Stomach (tissue), 9 donors: ENCODE measurements around the gene TRIM29. TPM values are rescaled to one million over a fixed set of nuclear protein-coding genes. Genes with fewer than 3 reads are reported as not detected.
"Not testable (repeated sequence)": the region's sequence is repeated elsewhere in the genome, so short reads cannot be mapped to it uniquely, and the experiment has no call there.

ENCODE experiments used
- DNase-seq, 2 donors: peaks; one replicate each; pipeline versions ENCODE4 v3.0.0 to v3.0.0-alpha.2; 2013 to 2019
- H3K27ac ChIP-seq, 5 donors: fragments of 200-600 bp in 4 of 5; sonication (generic) in 4 of 5; one replicate each; pipeline ENCODE4 v1.5.1; 2013 to 2019; ENCODE audit warnings: mild to moderate bottlenecking in 1 of 5, moderate library complexity in 1 of 5
- H3K27me3 ChIP-seq, 3 donors: fragments of 200-600 bp; sonication (generic); one replicate each; pipeline ENCODE4 v1.5.1; 2017 to 2019; ENCODE audit warnings: mixed run types in 1 of 3
- H3K36me3 ChIP-seq, 4 donors: fragments of 200-600 bp; sonication (generic); 1 replicate in 3 of 4; 2 replicates in 1 of 4; pipeline ENCODE4 v1.5.1; 2016 to 2019
- H3K4me1 ChIP-seq, 4 donors: fragments of 200-600 bp; sonication (generic); one replicate each; pipeline ENCODE4 v1.5.1; 2016 to 2019
- H3K4me3 ChIP-seq, 4 donors: fragments of 200-600 bp; sonication (generic) in 3 of 4; one replicate each; pipeline ENCODE4 v1.5.1; 2016 to 2019; ENCODE audit warnings: mild to moderate bottlenecking in 1 of 4
- H3K9me3 ChIP-seq, 4 donors: fragments of 200-600 bp; sonication (generic); one replicate each; pipeline ENCODE4 v1.5.1; 2016 to 2019
- EP300 ChIP-seq: sonication (generic); formaldehyde crosslinking; IDR thresholded peaks from one replicate; pipeline ENCODE4 v1.6.1; 2017; ENCODE audit warnings: antibody characterized with exemption
- POLR2A ChIP-seq, 4 donors: fragments of 450-650 bp; IDR thresholded peaks; one replicate each; pipeline ENCODE4 v1.6.1; 2016; ENCODE audit warnings: antibody characterized with exemption in 4 of 4, control low read depth in 2 of 4, mild to moderate bottlenecking in 1 of 4, moderate library complexity in 1 of 4
- POLR2AphosphoS5 ChIP-seq, 3 donors: sonication (generic); formaldehyde crosslinking; IDR thresholded peaks; one replicate each; pipeline ENCODE4 v1.6.1; 2016; ENCODE audit warnings: antibody characterized with exemption in 3 of 3
- WGBS, 5 donors: extraction: QIAGEN DNeasy Blood & Tissue Kit in 3 of 5; methylation state at CpG; one replicate each; pipeline versions ENCODE4 v1.1.5 to v1.1.7; 2013 to 2018; 5-methylcytosine and 5-hydroxymethylcytosine counted together
- intact Hi-C: fragments of 100-400 bp; cut with DNase I; formaldehyde crosslinking; loops from one replicate; pipeline ENCODE4 v1.15.1; 2023; ENCODE audit warnings: low total_unique reads
- polyA plus RNA-seq, 3 donors: library from polyadenylated mRNA; stranded (reverse); fragments of 200-250 nt; gene quantifications; one replicate each; pipeline ENCODE4 v1.2.3, GENCODE V29; 2013
- total RNA-seq, 5 donors: library from RNA; depleted of rRNA; stranded (reverse); fragments of >200 nt; gene quantifications; one replicate each; pipeline versions ENCODE4 v1.1.0 to v1.2.3, GENCODE V29; 2014 to 2016
- TF ChIP-seq, protein P1 (sequence below), 7 experiments: fragments of 450-650 bp in 4 of 7; fragments of 200-600 bp in 3 of 7; sonication (generic) in 3 of 7; IDR thresholded peaks; one replicate each; pipeline ENCODE4 v1.5.1; 2016 to 2019; ENCODE audit warnings: antibody characterized with exemption in 7 of 7, control low read depth in 2 of 7, mild to moderate bottlenecking in 1 of 7
- donor health status: healthy with polysubstance abuse.
- donor health status: Bipolar disorder and iron deficiency.
- donor health status: healthy.

TRIM29 gene
- total and polyA plus RNA-seq, 8 donors: 1.4 to 287 (median 2.2) TPM; not detected in 2

- H3K4me1 ChIP-seq: peaks cover 37 to 65% (median 59%) of the 10 kb centered on the region in 4 donors
- H3K4me3 ChIP-seq: no peak overlapping the region
- WGBS, 5 donors: 74 to 89% (median 78%) methylated on average over 5 of the region's 5 CpGs
- no peaks in the 10 kb centered on the region for H3K9me3 ChIP-seq
- peak; percentile 49 to 66 for DNase-seq
- peak overlapping the region in 3 of 5 donors; percentile 74 to 89 (median 83) for H3K27ac ChIP-seq
- TF ChIP-seq, protein P1, sequence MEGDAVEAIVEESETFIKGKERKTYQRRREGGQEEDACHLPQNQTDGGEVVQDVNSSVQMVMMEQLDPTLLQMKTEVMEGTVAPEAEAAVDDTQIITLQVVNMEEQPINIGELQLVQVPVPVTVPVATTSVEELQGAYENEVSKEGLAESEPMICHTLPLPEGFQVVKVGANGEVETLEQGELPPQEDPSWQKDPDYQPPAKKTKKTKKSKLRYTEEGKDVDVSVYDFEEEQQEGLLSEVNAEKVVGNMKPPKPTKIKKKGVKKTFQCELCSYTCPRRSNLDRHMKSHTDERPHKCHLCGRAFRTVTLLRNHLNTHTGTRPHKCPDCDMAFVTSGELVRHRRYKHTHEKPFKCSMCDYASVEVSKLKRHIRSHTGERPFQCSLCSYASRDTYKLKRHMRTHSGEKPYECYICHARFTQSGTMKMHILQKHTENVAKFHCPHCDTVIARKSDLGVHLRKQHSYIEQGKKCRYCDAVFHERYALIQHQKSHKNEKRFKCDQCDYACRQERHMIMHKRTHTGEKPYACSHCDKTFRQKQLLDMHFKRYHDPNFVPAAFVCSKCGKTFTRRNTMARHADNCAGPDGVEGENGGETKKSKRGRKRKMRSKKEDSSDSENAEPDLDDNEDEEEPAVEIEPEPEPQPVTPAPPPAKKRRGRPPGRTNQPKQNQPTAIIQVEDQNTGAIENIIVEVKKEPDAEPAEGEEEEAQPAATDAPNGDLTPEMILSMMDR (IDR thresholded peaks at IDR 0.05): peak in 4 of 7 experiments; percentile 7 to 29 (median 26)
- no peak for TF ChIP-seq POLR2A (IDR thresholded peaks at IDR 0.05)
- H3K36me3 ChIP-seq: no peaks in the 10 kb centered on the region
- intact Hi-C loops: no loop called here
- no peaks in the 10 kb centered on the region for H3K27me3 ChIP-seq
Measured at GRCh38 chr11:120182790-120183491, 45.0 kb upstream of the TRIM29 start.

DNA sequence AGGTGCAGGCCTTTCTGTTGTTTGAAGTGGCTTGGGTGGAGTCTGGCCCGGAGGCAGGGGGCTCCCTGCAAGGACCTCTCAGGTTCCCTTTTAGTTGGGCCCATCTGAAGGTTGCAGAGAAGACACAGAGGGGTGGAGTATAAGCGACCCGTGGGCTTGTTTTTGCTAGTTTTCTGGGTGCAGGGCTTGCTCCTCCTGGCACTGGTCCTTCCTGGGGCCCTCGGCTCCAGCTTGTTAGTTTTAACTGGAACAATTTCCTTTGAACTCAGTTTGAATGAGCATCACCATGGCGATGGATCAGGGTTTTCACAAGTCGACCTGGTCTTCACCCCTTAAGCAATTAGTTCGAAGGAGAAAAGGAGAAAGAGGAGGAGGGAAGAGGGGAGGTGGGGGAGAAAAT, 44.5 kb upstream of the TRIM29 start:
- intact Hi-C loops: no loop called here
- peak overlapping the region in 4 of 5 donors; percentile 29 to 89 (median 78) for H3K27ac ChIP-seq
- peaks cover 32 to 59% (median 53%) of the 10 kb centered on the region in 4 donors for H3K4me1 ChIP-seq
- H3K27me3 ChIP-seq: no peaks in the 10 kb centered on the region
- 50 to 61% (median 53%) methylated on average over 7 of the region's 7 CpGs for WGBS, 5 donors
- no peaks in the 10 kb centered on the region for H3K9me3 ChIP-seq
- peak in 1 of 2 donors; percentile 17 for DNase-seq
- TF ChIP-seq POLR2AphosphoS5 (IDR thresholded peaks at IDR 0.05): no peak
- TF ChIP-seq POLR2A (IDR thresholded peaks at IDR 0.05): no peak
- TF ChIP-seq EP300: no peak
- TF ChIP-seq, protein P1 (IDR thresholded peaks at IDR 0.05): no peak
- no peaks in the 10 kb centered on the region for H3K36me3 ChIP-seq
- no peak overlapping the region for H3K4me3 ChIP-seq

DNA sequence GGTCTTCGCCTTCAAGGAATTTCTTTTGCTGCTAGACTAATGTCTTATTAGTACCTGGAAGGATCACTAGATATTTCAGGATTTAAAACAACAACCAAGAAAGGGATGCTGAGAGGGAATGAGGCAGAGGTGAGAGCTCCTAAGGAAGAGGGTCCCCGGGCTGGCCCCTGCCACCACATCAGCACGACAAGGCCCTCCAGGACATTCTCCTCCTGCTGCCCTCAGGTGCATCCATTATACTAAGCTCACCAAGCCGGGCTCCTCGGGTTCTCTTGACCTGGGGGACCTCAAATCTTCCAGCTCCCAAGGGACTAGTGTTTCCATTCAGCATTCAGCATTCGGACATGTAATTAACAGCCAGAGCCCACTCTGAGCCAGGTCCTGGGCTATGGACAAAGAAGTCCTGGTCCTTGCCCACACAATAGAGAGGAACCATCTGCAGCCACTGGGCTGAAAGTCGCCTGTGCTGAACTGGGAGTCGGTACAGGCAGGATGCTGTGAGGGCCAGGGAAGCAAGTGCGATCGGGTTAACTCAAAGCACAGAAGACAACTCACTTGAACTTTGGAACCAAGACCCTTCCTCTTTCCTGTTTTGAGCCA, 43.6 kb upstream of the TRIM29 start:
- TF ChIP-seq EP300 (no peak), POLR2AphosphoS5 (IDR thresholded peaks at IDR 0.05) (no peak), POLR2A (IDR thresholded peaks at IDR 0.05) (no peak)
- TF ChIP-seq, protein P1 (IDR thresholded peaks at IDR 0.05): no peak
- WGBS, 5 donors: 90 to 96% (median 91%) methylated on average over 7 to 10 of the region's 10 CpGs
- Histone ChIP-seq H3K27ac (peak overlapping the region in 3 of 5 donors; percentile 31 to 89 (median 51)), H3K36me3 (no peaks in the 10 kb centered on the region), H3K4me1 (peaks cover 23 to 50% (median 44%) of the 10 kb centered on the region in 4 donors), H3K4me3 (no peak overlapping the region), H3K27me3 (no peaks in the 10 kb centered on the region), H3K9me3 (no peaks in the 10 kb centered on the region)
- intact Hi-C loops: no loop called here
- peak in 1 of 2 donors; percentile 18 for DNase-seq

GRCh38 chr11:120180551-120181232, 42.8 kb upstream of the TRIM29 start:
- no peaks in the 10 kb centered on the region for H3K36me3 ChIP-seq
- 66 to 80% (median 69%) methylated on average over 10 to 11 of the region's 11 CpGs for WGBS, 5 donors
- H3K4me1 ChIP-seq: peaks cover 15 to 42% (median 37%) of the 10 kb centered on the region in 4 donors
- peak; percentile 20 to 54 for DNase-seq
- H3K27me3 ChIP-seq: no peaks in the 10 kb centered on the region
- no peaks in the 10 kb centered on the region for H3K9me3 ChIP-seq
- H3K27ac ChIP-seq: peak overlapping the region in 3 of 5 donors; percentile 31 to 89 (median 51)
- H3K4me3 ChIP-seq: no peak overlapping the region
- intact Hi-C loops: no loop called here
- TF ChIP-seq POLR2A (IDR thresholded peaks at IDR 0.05) (no peak), POLR2AphosphoS5 (IDR thresholded peaks at IDR 0.05) (no peak), EP300 (no peak)
- TF ChIP-seq, protein P1 (IDR thresholded peaks at IDR 0.05): no peak

DNA sequence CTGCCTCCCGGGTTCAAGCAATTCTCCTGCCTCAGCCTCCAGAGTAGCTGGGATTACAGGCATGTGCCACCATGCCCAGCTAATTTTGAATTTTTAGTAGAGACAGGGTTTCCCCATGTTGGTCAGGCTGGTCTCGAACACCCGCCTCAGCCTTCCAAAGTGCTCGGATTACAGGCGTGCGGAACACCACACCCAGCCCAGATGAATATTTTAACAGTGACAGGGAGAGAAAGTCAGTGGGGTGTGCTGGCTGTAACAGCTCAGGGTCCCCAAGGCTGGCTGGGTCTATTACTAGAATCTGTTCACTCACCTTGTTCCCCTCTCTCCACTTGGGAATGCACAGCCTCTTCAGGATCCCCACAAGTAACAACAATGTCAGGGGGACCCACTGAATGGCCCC, 42.1 kb upstream of the TRIM29 start:
- DNase-seq: peak in 1 of 2 donors; percentile 8
- not testable (repeated sequence) for H3K4me3 ChIP-seq
- H3K27ac ChIP-seq: peak overlapping the region in 1 of 5 donors; percentile 31

More for the DNA sequence above, 42.1 kb upstream of the TRIM29 start:
- H3K4me1 ChIP-seq: peaks cover 9 to 36% (median 30%) of the 10 kb centered on the region in 4 donors
- H3K36me3 ChIP-seq, H3K27me3 ChIP-seq, intact Hi-C loops, H3K9me3 ChIP-seq: not testable (repeated sequence)
- 90 to 98% (median 94%) methylated on average over 6 of the region's 6 CpGs for WGBS, 5 donors
